Neural cell (in vitro differentiated cells): ENCODE data around the gene EPB41.

Experiments
- EP300 ChIP-seq: fragments of 450-650 bp; conservative IDR thresholded peaks from 2 replicates; pipeline ENCODE4 v1.6.1; 2014; ENCODE audit warnings: antibody characterized with exemption, mild to moderate bottlenecking, moderate library complexity; ENCODE audit not compliant: poor library complexity, severe bottlenecking
- POLR2AphosphoS5 ChIP-seq: IDR thresholded peaks from 2 replicates; pipeline ENCODE4 v1.6.1; 2012

GRCh38 chr1:28927648-28928313 is 13.4 kb downstream of the EPB41 start:
- TF ChIP-seq EP300 (no peak), POLR2AphosphoS5 (no peak)
